Measurements from ENCODE around the gene TRIM17.

GRCh38 chr1:228391411-228392020 lies 25.1 kb downstream of the TRIM17 start:
- TF ChIP-seq, protein P1, sequence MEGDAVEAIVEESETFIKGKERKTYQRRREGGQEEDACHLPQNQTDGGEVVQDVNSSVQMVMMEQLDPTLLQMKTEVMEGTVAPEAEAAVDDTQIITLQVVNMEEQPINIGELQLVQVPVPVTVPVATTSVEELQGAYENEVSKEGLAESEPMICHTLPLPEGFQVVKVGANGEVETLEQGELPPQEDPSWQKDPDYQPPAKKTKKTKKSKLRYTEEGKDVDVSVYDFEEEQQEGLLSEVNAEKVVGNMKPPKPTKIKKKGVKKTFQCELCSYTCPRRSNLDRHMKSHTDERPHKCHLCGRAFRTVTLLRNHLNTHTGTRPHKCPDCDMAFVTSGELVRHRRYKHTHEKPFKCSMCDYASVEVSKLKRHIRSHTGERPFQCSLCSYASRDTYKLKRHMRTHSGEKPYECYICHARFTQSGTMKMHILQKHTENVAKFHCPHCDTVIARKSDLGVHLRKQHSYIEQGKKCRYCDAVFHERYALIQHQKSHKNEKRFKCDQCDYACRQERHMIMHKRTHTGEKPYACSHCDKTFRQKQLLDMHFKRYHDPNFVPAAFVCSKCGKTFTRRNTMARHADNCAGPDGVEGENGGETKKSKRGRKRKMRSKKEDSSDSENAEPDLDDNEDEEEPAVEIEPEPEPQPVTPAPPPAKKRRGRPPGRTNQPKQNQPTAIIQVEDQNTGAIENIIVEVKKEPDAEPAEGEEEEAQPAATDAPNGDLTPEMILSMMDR (IDR thresholded peaks at IDR 0.05): no peak
- TF ChIP-seq POLR2A (IDR thresholded peaks at IDR 0.05): no peak
